ENCODE measurements around the gene PPP2R5E. TPM values are rescaled to one million over a fixed set of nuclear protein-coding genes. Genes with fewer than 3 reads are reported as not detected.

PPP2R5E gene
- total RNA-seq, 1 donor from 2014 or later = 55.3 TPM

- no peaks in the 10 kb centered on the region for H3K9me3 Mint-ChIP-seq (ENCODE audit: low read depth)
- no peak overlapping the region for H3K4me3 Mint-ChIP-seq (ENCODE audit: low read depth)
- DNase-seq (ENCODE audit: low spot score, unreplicated experiment) = no peak
- no peak for TF ChIP-seq CTCF (IDR thresholded peaks at IDR 0.05; ENCODE audit: unreplicated experiment)
- no peak overlapping the region for H3K27ac Mint-ChIP-seq
- peaks cover 18% of the 10 kb centered on the region for H3K4me1 Mint-ChIP-seq (ENCODE audit: low read depth)
- H3K36me3 Mint-ChIP-seq (ENCODE audit: insufficient read depth) = peaks cover 5% of the 10 kb centered on the region
- H3K27me3 Mint-ChIP-seq = no peaks in the 10 kb centered on the region
These were observed 75.6 kb downstream of the PPP2R5E start for GRCh38 chr14:63467440-63468072.

- Mint-ChIP-seq H3K27me3 (no peaks in the 10 kb centered on the region), H3K4me1 (ENCODE audit: low read depth) (peaks cover 9% of the 10 kb centered on the region), H3K36me3 (ENCODE audit: insufficient read depth) (peaks cover 5% of the 10 kb centered on the region), H3K27ac (no peak overlapping the region), H3K4me3 (ENCODE audit: low read depth) (no peak overlapping the region), H3K9me3 (ENCODE audit: low read depth) (no peaks in the 10 kb centered on the region)
- no peak for DNase-seq (ENCODE audit: low spot score, unreplicated experiment)
- no peak for TF ChIP-seq CTCF (IDR thresholded peaks at IDR 0.05; ENCODE audit: unreplicated experiment)
These were observed 77.8 kb downstream of the PPP2R5E start for GRCh38 chr14:63465347-63465746.

- H3K4me3 Mint-ChIP-seq (ENCODE audit: low read depth) = no peak overlapping the region
- no peak for DNase-seq (ENCODE audit: low spot score, unreplicated experiment)
- H3K9me3 Mint-ChIP-seq (ENCODE audit: low read depth) = no peaks in the 10 kb centered on the region
- H3K27ac Mint-ChIP-seq = no peak overlapping the region
- TF ChIP-seq CTCF (IDR thresholded peaks at IDR 0.05; ENCODE audit: unreplicated experiment) = no peak
- H3K4me1 Mint-ChIP-seq (ENCODE audit: low read depth) = peaks cover 12% of the 10 kb centered on the region
- H3K27me3 Mint-ChIP-seq = no peaks in the 10 kb centered on the region
- H3K36me3 Mint-ChIP-seq (ENCODE audit: insufficient read depth) = peaks cover 5% of the 10 kb centered on the region
These were observed 82.4 kb downstream of the PPP2R5E start for GRCh38 chr14:63460680-63461369.

GRCh38 chr14:63459738-63460137 lies 83.4 kb downstream of the PPP2R5E start:
- H3K36me3 Mint-ChIP-seq (ENCODE audit: insufficient read depth) = peaks cover 5% of the 10 kb centered on the region
- H3K4me1 Mint-ChIP-seq (ENCODE audit: low read depth) = peaks cover 17% of the 10 kb centered on the region
- no peaks in the 10 kb centered on the region for H3K9me3 Mint-ChIP-seq (ENCODE audit: low read depth)
- no peak for TF ChIP-seq CTCF (IDR thresholded peaks at IDR 0.05; ENCODE audit: unreplicated experiment)
- no peaks in the 10 kb centered on the region for H3K27me3 Mint-ChIP-seq
- no peak overlapping the region for H3K27ac Mint-ChIP-seq
- no peak overlapping the region for H3K4me3 Mint-ChIP-seq (ENCODE audit: low read depth)
- DNase-seq (ENCODE audit: low spot score, unreplicated experiment) = no peak

- no peak overlapping the region for H3K27ac Mint-ChIP-seq
- H3K4me3 Mint-ChIP-seq (ENCODE audit: low read depth) = no peak overlapping the region
- H3K27me3 Mint-ChIP-seq = no peaks in the 10 kb centered on the region
- TF ChIP-seq CTCF (IDR thresholded peaks at IDR 0.05; ENCODE audit: unreplicated experiment) = no peak
- peaks cover 4% of the 10 kb centered on the region for H3K36me3 Mint-ChIP-seq (ENCODE audit: insufficient read depth)
- H3K4me1 Mint-ChIP-seq (ENCODE audit: low read depth) = peaks cover 17% of the 10 kb centered on the region
- H3K9me3 Mint-ChIP-seq (ENCODE audit: low read depth) = no peaks in the 10 kb centered on the region
- DNase-seq (ENCODE audit: low spot score, unreplicated experiment) = no peak
These were observed 85.7 kb downstream of the PPP2R5E start for GRCh38 chr14:63457498-63457897.

All from progenitor cell of endocrine pancreas (in vitro differentiated cells).